Breast epithelium (tissue), 3 donors: ENCODE data around the gene LORICRIN.

Experiments used
- POLR2AphosphoS5 ChIP-seq, 3 donors: sonication (generic); formaldehyde crosslinking; IDR thresholded peaks; one replicate each; pipeline ENCODE4 v1.6.1; 2017; ENCODE audit warnings: antibody characterized with exemption in 3 of 3
- TF ChIP-seq, protein P1 (sequence below), 3 donors: fragments of 450-650 bp; IDR thresholded peaks; one replicate each; pipeline ENCODE4 v1.5.1; 2016 to 2017; ENCODE audit warnings: antibody characterized with exemption in 3 of 3, mild to moderate bottlenecking in 3 of 3, moderate library complexity in 3 of 3

DNA sequence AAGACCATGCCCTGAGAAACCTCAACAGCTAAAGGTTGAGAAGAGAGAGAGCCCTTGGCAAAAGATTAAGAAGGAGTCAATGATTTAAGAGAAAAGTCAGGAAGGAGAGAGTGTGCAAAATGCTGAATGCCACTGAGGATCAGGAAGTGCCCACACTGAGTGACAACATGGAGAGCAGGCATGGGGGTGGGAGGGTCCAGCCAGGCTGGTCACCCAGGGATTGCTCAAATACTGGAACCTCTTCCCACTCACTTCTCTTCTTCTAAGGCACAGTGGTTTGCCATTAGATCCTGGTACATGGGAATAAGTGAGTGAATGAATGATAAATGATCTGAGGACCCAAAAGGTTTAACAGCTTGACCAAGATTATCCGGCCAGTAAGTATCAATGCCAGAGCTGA, 31.0 kb upstream of the LORICRIN start:
- TF ChIP-seq POLR2AphosphoS5 (IDR thresholded peaks at IDR 0.05) = no peak
- TF ChIP-seq, protein P1, sequence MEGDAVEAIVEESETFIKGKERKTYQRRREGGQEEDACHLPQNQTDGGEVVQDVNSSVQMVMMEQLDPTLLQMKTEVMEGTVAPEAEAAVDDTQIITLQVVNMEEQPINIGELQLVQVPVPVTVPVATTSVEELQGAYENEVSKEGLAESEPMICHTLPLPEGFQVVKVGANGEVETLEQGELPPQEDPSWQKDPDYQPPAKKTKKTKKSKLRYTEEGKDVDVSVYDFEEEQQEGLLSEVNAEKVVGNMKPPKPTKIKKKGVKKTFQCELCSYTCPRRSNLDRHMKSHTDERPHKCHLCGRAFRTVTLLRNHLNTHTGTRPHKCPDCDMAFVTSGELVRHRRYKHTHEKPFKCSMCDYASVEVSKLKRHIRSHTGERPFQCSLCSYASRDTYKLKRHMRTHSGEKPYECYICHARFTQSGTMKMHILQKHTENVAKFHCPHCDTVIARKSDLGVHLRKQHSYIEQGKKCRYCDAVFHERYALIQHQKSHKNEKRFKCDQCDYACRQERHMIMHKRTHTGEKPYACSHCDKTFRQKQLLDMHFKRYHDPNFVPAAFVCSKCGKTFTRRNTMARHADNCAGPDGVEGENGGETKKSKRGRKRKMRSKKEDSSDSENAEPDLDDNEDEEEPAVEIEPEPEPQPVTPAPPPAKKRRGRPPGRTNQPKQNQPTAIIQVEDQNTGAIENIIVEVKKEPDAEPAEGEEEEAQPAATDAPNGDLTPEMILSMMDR (IDR thresholded peaks at IDR 0.05) = no peak
